ENCODE data around the gene ANKHD1. TPM values are rescaled to one million over a fixed set of nuclear protein-coding genes. Genes with fewer than 3 reads are reported as not detected.

ANKHD1 gene
- total RNA-seq: 100 to 1,000 TPM; 225 to 239 (median 230) TPM
- 187 TPM for total RNA-seq (2013)

GRCh38 chr5:140401362-140402257 is at the start of gene ANKHD1:
ANKHD1 (plus strand) TSS chr5:140401833; CDS start chr5:140401968, 135 bp downstream.
- Histone ChIP-seq H3K27me3 (ENCODE audit: control insufficient read depth, insufficient read depth, low read length) (no peaks in the 10 kb centered on the region), H3K9me3 (ENCODE audit: control insufficient read depth, insufficient read depth, low read length) (no peaks in the 10 kb centered on the region), H3K4me3 (ENCODE audit: low read length) (peak within 1 kb of the TSS; percentile 72), H3K4me1 (ENCODE audit: control insufficient read depth, insufficient read depth, low read length) (peaks cover 20% of the 10 kb centered on the region), H3K27ac (ENCODE audit: low read length) (peak within 1 kb of the TSS; percentile 94), H3K36me3 (ENCODE audit: control insufficient read depth, insufficient read depth, low read length) (peaks cover 6% of the 10 kb centered on the region)
- DNase-seq (peak; percentile 94 to 99), ATAC-seq (peak; percentile 80 to 93 (median 81))
- peaks cover 26 to 35% of the 10 kb centered on the region in 2 donors for H3K4me1 Mint-ChIP-seq
- no peaks in the 10 kb centered on the region for H3K9me3 Mint-ChIP-seq
- no peaks in the 10 kb centered on the region for H3K27me3 Mint-ChIP-seq (ENCODE audit: low read depth in 2 of 2)
- no peak within 1 kb of the TSS for H3K27ac Mint-ChIP-seq
- H3K4me3 Mint-ChIP-seq: no peak within 1 kb of the TSS
- intact Hi-C loops (cut with micrococcal nuclease): loop anchor here (1.0 to 5.0 kb wide), 9 partner anchors 146 to 310 kb away; partner anchors contain the start of genes APBB3, EIF4EBP3, HARS1 and HARS2
- H3K36me3 Mint-ChIP-seq: no peaks in the 10 kb centered on the region
- under 1% methylated on average over 83 of the region's 83 CpGs for WGBS (ENCODE audit: insufficient coverage)
- no peak for TF ChIP-seq CTCF (IDR thresholded peaks at IDR 0.05)

GRCh38 chr5:140355546-140355945 is 46.1 kb upstream of the ANKHD1 start:
- WGBS (ENCODE audit: insufficient coverage): 100% methylated on average over 1 of the region's 7 CpGs
- TF ChIP-seq CTCF (IDR thresholded peaks at IDR 0.05): no peak
- peaks cover 12% of the 10 kb centered on the region in 2 donors for H3K4me1 Mint-ChIP-seq

GRCh38 chr5:140356853-140357725 is 44.5 kb upstream of the ANKHD1 start:
- Mint-ChIP-seq H3K4me1 (peaks cover 7 to 8% of the 10 kb centered on the region in 2 donors), H3K9me3 (no peaks in the 10 kb centered on the region), H3K36me3 (no peaks in the 10 kb centered on the region), H3K27me3 (ENCODE audit: low read depth in 2 of 2) (peaks cover 6% of the 10 kb centered on the region in 2 donors), H3K4me3 (peak overlapping the region; percentile 83), H3K27ac (peak overlapping the region in 1 of 2 donors; percentile 4)
- H3K4me3 ChIP-seq (ENCODE audit: low read length): no peak overlapping the region
- H3K27me3 ChIP-seq (ENCODE audit: control insufficient read depth, insufficient read depth, low read length): no peaks in the 10 kb centered on the region
- H3K4me1 ChIP-seq (ENCODE audit: control insufficient read depth, insufficient read depth, low read length): peaks cover 19% of the 10 kb centered on the region
- no peaks in the 10 kb centered on the region for H3K36me3 ChIP-seq (ENCODE audit: control insufficient read depth, insufficient read depth, low read length)
- no peak for TF ChIP-seq CTCF (IDR thresholded peaks at IDR 0.05)
- intact Hi-C loops (cut with micrococcal nuclease): no loop called here
- no peak for DNase-seq
- ATAC-seq: no peak
- 42% methylated on average over 8 of the region's 10 CpGs for WGBS (ENCODE audit: insufficient coverage)
- H3K27ac ChIP-seq (ENCODE audit: low read length): no peak overlapping the region
- no peaks in the 10 kb centered on the region for H3K9me3 ChIP-seq (ENCODE audit: control insufficient read depth, insufficient read depth, low read length)

More at GRCh38 chr5:140355546-140355945, 46.1 kb upstream of the ANKHD1 start:
- Mint-ChIP-seq H3K27ac (no peak overlapping the region), H3K9me3 (no peaks in the 10 kb centered on the region), H3K36me3 (no peaks in the 10 kb centered on the region), H3K27me3 (ENCODE audit: low read depth in 2 of 2) (peaks cover 6% of the 10 kb centered on the region in 2 donors), H3K4me3 (no peak overlapping the region)
- H3K4me1 ChIP-seq (ENCODE audit: control insufficient read depth, insufficient read depth, low read length): peaks cover 19% of the 10 kb centered on the region
- H3K27ac ChIP-seq (ENCODE audit: low read length): no peak overlapping the region
- no peaks in the 10 kb centered on the region for H3K9me3 ChIP-seq (ENCODE audit: control insufficient read depth, insufficient read depth, low read length)
- H3K27me3 ChIP-seq (ENCODE audit: control insufficient read depth, insufficient read depth, low read length): no peaks in the 10 kb centered on the region
- H3K4me3 ChIP-seq (ENCODE audit: low read length): no peak overlapping the region
- no peaks in the 10 kb centered on the region for H3K36me3 ChIP-seq (ENCODE audit: control insufficient read depth, insufficient read depth, low read length)
- intact Hi-C loops (cut with micrococcal nuclease): no loop called here
- DNase-seq (no peak), ATAC-seq (no peak)

All from natural killer cell (primary cell).